GM19452 (cell line): ENCODE measurements around the gene GPC5.
"Not testable (repeated sequence)": the region's sequence is repeated elsewhere in the genome, so short reads cannot be mapped to it uniquely, and the experiment has no call there.

Source experiments
- ATAC-seq: cut with Tn5 transposase; IDR thresholded peaks from one replicate; pipeline ENCODE4 v1.9.1; 2021; ENCODE audit not compliant: unreplicated experiment

GPC5 gene

GRCh38 chr13:91825516-91825915, 427.1 kb downstream of the GPC5 start:
- ATAC-seq: no peak

GRCh38 chr13:91836553-91836952, 438.1 kb downstream of the GPC5 start:
- ATAC-seq: no peak

DNA sequence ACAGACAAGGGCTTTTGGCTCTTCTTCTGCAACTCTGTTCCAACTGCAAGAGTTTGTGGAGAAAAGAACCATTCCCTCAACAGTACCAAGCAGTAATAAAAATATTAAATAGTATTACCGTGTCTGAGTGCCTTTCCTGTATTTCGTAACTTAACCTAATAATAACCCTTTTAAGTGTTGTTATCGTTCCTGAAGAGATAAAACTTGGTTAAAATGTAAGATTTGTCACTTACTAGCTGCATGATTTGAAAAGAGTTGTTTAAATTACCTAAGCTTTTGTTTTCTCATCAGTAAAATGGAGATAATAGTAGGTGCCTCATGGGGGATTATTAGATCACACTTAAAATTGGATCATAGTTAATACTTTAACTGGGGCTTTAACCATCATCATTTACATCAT, 447.2 kb downstream of the GPC5 start:
- ATAC-seq: no peak

- ATAC-seq: no peak
These were observed 465.3 kb downstream of the GPC5 start for GRCh38 chr13:91863699-91864098.

GRCh38 chr13:91868351-91868750, 469.9 kb downstream of the GPC5 start:
- ATAC-seq: no peak

DNA sequence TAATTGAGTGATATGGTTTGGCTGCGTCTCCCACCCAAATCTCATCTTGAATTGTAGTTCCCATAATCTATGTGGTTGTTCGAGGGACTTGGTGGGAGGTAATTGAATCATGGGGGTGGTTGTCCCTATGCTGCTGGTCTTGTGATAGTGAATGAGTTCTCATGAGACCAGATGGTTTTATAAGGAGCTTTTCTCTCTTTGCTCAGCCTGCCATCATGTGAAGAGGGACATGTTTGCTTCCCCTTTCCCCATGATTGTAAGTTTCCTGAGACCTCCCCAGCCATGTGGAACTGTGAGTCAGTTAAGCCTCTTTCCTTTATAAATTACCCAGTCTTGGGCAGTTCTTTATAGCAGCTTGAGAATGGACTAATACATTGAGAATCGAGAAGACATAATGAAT, 480.1 kb downstream of the GPC5 start:
- no peak for ATAC-seq

GRCh38 chr13:91879360-91879759, 480.9 kb downstream of the GPC5 start:
- ATAC-seq: no peak

GRCh38 chr13:91882918-91883317, 484.5 kb downstream of the GPC5 start:
- ATAC-seq: no peak

GRCh38 chr13:91889641-91890040, 491.2 kb downstream of the GPC5 start:
- ATAC-seq: no peak

- ATAC-seq: no peak
These were observed 492.7 kb downstream of the GPC5 start for GRCh38 chr13:91891141-91891540.

- ATAC-seq: no peak
These were observed 494.6 kb downstream of the GPC5 start for GRCh38 chr13:91893040-91893439.

- no peak for ATAC-seq
These were observed 495.9 kb downstream of the GPC5 start for GRCh38 chr13:91894316-91894715.

DNA sequence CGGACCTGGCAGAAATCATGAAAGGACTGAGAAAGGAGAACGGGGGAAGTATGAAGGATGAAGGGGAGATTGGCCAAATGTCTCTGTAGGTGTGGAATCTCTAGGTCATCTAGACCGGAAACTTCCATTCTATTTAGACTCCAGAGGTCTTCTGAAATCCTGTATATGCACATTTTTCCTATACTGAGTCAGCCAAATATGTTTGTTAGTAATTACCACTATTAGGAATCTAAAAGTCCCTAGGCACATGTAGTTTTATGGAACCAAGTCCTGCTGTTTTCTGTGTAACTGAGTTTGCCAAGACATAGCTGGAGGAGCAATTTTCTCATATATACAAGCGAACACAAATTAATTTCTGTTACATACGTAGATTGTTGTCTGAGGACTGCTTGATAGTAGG, 498.1 kb downstream of the GPC5 start:
- no peak for ATAC-seq

DNA sequence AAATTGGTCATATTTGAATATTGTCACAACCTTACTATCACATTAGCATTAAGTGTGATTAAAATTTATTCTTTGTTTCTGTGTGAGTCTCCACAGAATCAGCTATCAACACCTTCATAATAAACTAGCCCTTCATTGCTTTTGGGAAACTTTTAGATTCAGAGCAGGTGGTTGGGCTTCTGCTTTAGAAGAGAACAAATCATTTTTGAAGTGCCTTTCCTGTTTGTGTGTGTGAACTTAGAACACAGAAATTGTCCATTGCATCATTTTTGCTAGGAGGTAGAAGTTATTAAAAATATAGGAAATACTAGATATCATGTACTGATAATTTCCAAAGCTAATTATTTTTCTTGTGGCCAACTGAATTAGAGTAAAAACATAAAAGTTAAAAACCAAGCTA, 500.6 kb downstream of the GPC5 start:
- ATAC-seq: not testable (repeated sequence)

GRCh38 chr13:91902291-91902690, 503.9 kb downstream of the GPC5 start:
- no peak for ATAC-seq

DNA sequence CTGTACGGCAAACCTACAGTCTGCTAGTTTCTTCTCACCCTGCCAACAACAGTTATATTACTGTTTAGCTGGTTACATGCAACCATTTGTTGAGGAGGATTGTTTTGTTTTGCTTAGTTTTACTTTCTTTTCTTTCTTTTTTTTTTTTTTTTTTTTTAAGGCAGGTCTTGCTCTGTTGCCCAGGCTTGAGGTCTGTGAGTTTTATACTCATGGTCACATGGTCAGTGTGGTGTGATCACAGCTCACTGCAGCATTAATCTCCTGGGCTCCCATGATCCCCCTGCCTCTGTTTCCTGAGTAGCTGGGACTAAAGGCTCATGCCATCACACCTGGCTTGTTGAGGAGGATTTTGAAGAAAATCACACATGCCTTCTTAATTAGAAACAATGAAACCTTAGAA, 505.6 kb downstream of the GPC5 start:
- ATAC-seq: peak; percentile 85

DNA sequence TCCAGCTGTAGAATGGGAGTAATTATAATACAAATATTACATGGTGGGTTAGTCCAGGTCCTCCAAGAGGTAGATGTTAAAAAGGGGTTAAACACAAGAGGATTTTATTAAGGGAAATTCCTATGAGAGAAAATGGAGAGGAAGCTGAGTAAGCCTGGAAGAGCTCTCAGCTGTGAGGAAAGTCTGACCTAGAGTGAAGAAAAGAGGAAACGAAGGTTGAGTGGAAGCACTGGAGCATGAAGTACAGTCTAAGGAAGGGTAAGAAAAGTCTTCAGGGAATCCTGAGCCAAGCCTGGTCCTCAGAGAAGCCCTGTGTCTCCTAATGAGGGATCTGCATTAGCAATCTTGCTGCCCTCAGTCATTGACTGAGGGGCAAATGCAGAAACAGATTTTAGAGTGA, 506.2 kb downstream of the GPC5 start:
- peak; percentile 58 for ATAC-seq

GRCh38 chr13:91907398-91907797, 509.0 kb downstream of the GPC5 start:
- no peak for ATAC-seq

GRCh38 chr13:91909617-91910016, 511.2 kb downstream of the GPC5 start:
- no peak for ATAC-seq

- ATAC-seq: no peak
These were observed 524.7 kb downstream of the GPC5 start for GRCh38 chr13:91922969-91923592.

GRCh38 chr13:91930687-91931086, 532.3 kb downstream of the GPC5 start:
- no peak for ATAC-seq

DNA sequence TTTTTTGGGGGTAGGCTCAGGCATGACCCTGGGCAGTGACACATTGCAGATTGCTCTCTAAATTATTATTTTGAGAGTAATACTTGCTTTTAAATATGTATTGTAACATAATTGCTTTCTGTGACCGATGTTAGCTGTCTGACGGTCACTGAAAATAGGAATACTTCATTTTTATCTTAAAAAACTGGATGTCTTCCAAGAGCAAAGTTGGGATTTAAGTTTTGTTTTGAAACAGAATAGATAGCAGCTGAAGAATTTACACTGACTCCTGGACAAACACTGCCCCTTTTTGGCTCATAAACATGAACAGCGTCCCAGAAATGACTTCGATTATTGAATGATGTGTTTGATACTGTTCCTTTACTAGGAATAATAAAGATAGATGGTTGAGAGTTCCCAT, 535.9 kb downstream of the GPC5 start:
- ATAC-seq: no peak

GRCh38 chr13:91946498-91947070, 548.2 kb downstream of the GPC5 start:
- ATAC-seq: no peak
